ENCODE results near the gene SEMA5B. TPM values are rescaled to one million over a fixed set of nuclear protein-coding genes. Genes with fewer than 3 reads are reported as not detected.

The SEMA5B gene
- total RNA-seq, 2 experiments from 2014 or later = 0.13 to 2.3 TPM

GRCh38 chr3:122938783-122939425 is 88.7 kb downstream of the SEMA5B start:
- no peaks in the 10 kb centered on the region for H3K36me3 ChIP-seq (ENCODE audit: insufficient read depth, low read length)
- no TSS peak for BruUV-seq (replicated peaks)
- no peaks in the 10 kb centered on the region for H3K79me2 ChIP-seq (ENCODE audit: insufficient read depth, low read depth, low read length)
- H3K4me1 ChIP-seq (ENCODE audit: insufficient read depth, low read length, poor library complexity, severe bottlenecking) = no peaks in the 10 kb centered on the region
- H4K20me1 ChIP-seq (ENCODE audit: insufficient read depth, low read length) = no peaks in the 10 kb centered on the region
- no peak overlapping the region for H3K4me2 ChIP-seq (ENCODE audit: low read length)
- H2AFZ ChIP-seq (ENCODE audit: low read length) = no peak overlapping the region
- POLR2A ChIA-PET = no interaction called here
- H3K4me3 ChIP-seq (ENCODE audit: low read depth, low read length, poor library complexity, severe bottlenecking) = no peak overlapping the region
- intact Hi-C loops (cut with micrococcal nuclease; ENCODE audit: unreplicated experiment) = no loop called here
- CTCF ChIA-PET (ENCODE audit: unreplicated experiment) = no interaction called here
- TF ChIP-seq, protein P1, sequence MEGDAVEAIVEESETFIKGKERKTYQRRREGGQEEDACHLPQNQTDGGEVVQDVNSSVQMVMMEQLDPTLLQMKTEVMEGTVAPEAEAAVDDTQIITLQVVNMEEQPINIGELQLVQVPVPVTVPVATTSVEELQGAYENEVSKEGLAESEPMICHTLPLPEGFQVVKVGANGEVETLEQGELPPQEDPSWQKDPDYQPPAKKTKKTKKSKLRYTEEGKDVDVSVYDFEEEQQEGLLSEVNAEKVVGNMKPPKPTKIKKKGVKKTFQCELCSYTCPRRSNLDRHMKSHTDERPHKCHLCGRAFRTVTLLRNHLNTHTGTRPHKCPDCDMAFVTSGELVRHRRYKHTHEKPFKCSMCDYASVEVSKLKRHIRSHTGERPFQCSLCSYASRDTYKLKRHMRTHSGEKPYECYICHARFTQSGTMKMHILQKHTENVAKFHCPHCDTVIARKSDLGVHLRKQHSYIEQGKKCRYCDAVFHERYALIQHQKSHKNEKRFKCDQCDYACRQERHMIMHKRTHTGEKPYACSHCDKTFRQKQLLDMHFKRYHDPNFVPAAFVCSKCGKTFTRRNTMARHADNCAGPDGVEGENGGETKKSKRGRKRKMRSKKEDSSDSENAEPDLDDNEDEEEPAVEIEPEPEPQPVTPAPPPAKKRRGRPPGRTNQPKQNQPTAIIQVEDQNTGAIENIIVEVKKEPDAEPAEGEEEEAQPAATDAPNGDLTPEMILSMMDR (conservative IDR thresholded peaks at IDR 0.05; ENCODE audit: low read length) = no peak
- TF ChIP-seq EZH2phosphoT487 (IDR thresholded peaks at IDR 0.05; ENCODE audit: borderline replicate concordance, low read depth, low read length) = no peak
- no peak overlapping the region for H3K27ac ChIP-seq (ENCODE audit: low read depth, low read length, poor library complexity, severe bottlenecking)
- DNase-seq (ENCODE audit: low spot score) = no peak
- H3K9me3 ChIP-seq (ENCODE audit: low read length) = no peaks in the 10 kb centered on the region
- no peaks in the 10 kb centered on the region for H3K9me2 ChIP-seq (ENCODE audit: insufficient read depth, low read length)

DNA sequence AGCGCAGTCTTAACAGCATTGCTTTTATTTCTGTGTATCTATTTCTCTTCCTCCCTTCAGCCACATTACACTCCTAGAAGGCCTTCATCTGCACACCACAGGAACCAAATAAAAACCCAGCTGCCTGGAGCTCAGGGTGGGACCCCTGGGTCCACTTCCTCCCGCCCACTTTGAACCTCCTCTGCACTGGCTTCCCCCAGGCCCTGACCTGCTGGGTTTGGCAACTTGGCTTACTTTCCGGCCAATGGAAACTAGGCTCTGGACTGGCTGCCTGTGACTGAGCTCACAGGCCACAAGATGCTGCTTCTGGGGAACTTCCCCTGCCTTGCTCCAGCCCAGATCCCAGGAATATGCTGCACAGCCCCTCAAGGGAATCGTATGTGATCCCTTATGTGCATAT is 89.8 kb downstream of the SEMA5B start:
- Histone ChIP-seq H2AFZ (ENCODE audit: low read length) (no peak overlapping the region), H3K79me2 (ENCODE audit: insufficient read depth, low read depth, low read length) (no peaks in the 10 kb centered on the region), H3K9me2 (ENCODE audit: insufficient read depth, low read length) (no peaks in the 10 kb centered on the region), H3K9me3 (ENCODE audit: low read length) (no peaks in the 10 kb centered on the region), H3K36me3 (ENCODE audit: insufficient read depth, low read length) (no peaks in the 10 kb centered on the region), H3K4me2 (ENCODE audit: low read length) (no peak overlapping the region), H3K4me1 (ENCODE audit: insufficient read depth, low read length, poor library complexity, severe bottlenecking) (no peaks in the 10 kb centered on the region), H3K27ac (ENCODE audit: low read depth, low read length, poor library complexity, severe bottlenecking) (no peak overlapping the region), H4K20me1 (ENCODE audit: insufficient read depth, low read length) (no peaks in the 10 kb centered on the region), H3K4me3 (ENCODE audit: low read depth, low read length, poor library complexity, severe bottlenecking) (no peak overlapping the region)
- ChIA-PET CTCF (ENCODE audit: unreplicated experiment) (no interaction called here), POLR2A (no interaction called here)
- no peak for DNase-seq (ENCODE audit: low spot score)
- intact Hi-C loops (cut with micrococcal nuclease; ENCODE audit: unreplicated experiment) = no loop called here
- TF ChIP-seq EZH2phosphoT487 (IDR thresholded peaks at IDR 0.05; ENCODE audit: borderline replicate concordance, low read depth, low read length) = no peak
- TF ChIP-seq, protein P1 (conservative IDR thresholded peaks at IDR 0.05; ENCODE audit: low read length) = no peak
- no TSS peak for BruUV-seq (replicated peaks)

DNA sequence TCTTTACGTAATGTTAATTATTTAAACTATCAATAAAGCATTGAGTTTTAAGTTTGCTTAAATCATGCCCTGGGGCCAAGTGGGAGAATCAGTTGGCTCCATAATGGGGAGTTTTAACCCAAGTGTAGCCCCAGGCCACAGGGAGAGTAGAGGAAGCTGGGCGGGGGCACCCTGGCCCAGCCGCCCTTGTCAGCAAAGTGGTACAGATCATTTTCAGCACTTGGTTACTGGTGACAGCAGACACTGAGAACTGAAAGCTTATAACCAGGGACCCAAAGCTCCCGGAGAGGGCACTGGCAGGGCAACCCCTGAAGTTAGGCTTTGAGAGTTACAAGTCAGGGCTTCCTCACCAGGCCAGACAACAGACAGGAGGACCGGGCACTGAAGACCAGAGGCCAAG is 90.6 kb downstream of the SEMA5B start:
- intact Hi-C loops (cut with micrococcal nuclease; ENCODE audit: unreplicated experiment) = no loop called here
- H3K9me2 ChIP-seq (ENCODE audit: insufficient read depth, low read length) = no peaks in the 10 kb centered on the region
- H3K4me3 ChIP-seq (ENCODE audit: low read depth, low read length, poor library complexity, severe bottlenecking) = no peak overlapping the region
- POLR2A ChIA-PET = no interaction called here
- no peaks in the 10 kb centered on the region for H4K20me1 ChIP-seq (ENCODE audit: insufficient read depth, low read length)
- BruUV-seq (replicated peaks) = no TSS peak
- CTCF ChIA-PET (ENCODE audit: unreplicated experiment) = no interaction called here
- no peaks in the 10 kb centered on the region for H3K36me3 ChIP-seq (ENCODE audit: insufficient read depth, low read length)
- H3K79me2 ChIP-seq (ENCODE audit: insufficient read depth, low read depth, low read length) = no peaks in the 10 kb centered on the region
- no peak overlapping the region for H3K27ac ChIP-seq (ENCODE audit: low read depth, low read length, poor library complexity, severe bottlenecking)
- no peaks in the 10 kb centered on the region for H3K4me1 ChIP-seq (ENCODE audit: insufficient read depth, low read length, poor library complexity, severe bottlenecking)
- DNase-seq (ENCODE audit: low spot score) = no peak
- H3K9me3 ChIP-seq (ENCODE audit: low read length) = no peaks in the 10 kb centered on the region
- no peak overlapping the region for H2AFZ ChIP-seq (ENCODE audit: low read length)
- TF ChIP-seq EZH2phosphoT487 (IDR thresholded peaks at IDR 0.05; ENCODE audit: borderline replicate concordance, low read depth, low read length) = no peak
- TF ChIP-seq, protein P1 (conservative IDR thresholded peaks at IDR 0.05; ENCODE audit: low read length) = no peak
- no peak overlapping the region for H3K4me2 ChIP-seq (ENCODE audit: low read length)
